Natural killer cell (primary cell): ENCODE measurements around the gene ZNF672. TPM values are rescaled to one million over a fixed set of nuclear protein-coding genes. Genes with fewer than 3 reads are reported as not detected.
A peak's percentile ranks its signal among the peaks of the same experiment; 100 is the strongest.

ENCODE experiments used
- ATAC-seq, 3 donors: fragments of 150-1000 bp in 2 of 3; fragments of 200-7000 bp in 1 of 3; cut with Tn5 transposase; 1 replicate in 1 of 3; 2 replicates in 2 of 3; pipeline ENCODE4 v1.10.0; 2021; ENCODE audit warnings: mild to moderate bottlenecking in 2 of 3, moderate library complexity in 2 of 3
- DNase-seq, 2 donors: peaks; one replicate each; pipeline versions ENCODE4 v3.0.0 to v3.0.0-alpha.2; 2013 to 2021; ENCODE audit warnings: mixed read lengths in 1 of 2
- H3K27ac ChIP-seq: one replicate; pipeline ENCODE4 v1.5.1; 2013; ENCODE audit warnings: mild to moderate bottlenecking, low read length
- H3K27me3 ChIP-seq: one replicate; pipeline ENCODE4 v1.6.1; 2013; ENCODE audit warnings: low read length; ENCODE audit not compliant: control insufficient read depth, insufficient read depth
- H3K36me3 ChIP-seq: one replicate; pipeline ENCODE4 v1.6.1; 2013; ENCODE audit warnings: low read length; ENCODE audit not compliant: control insufficient read depth, insufficient read depth
- H3K4me1 ChIP-seq: one replicate; pipeline ENCODE4 v1.6.1; 2013; ENCODE audit warnings: low read length; ENCODE audit not compliant: control insufficient read depth, insufficient read depth
- H3K4me3 ChIP-seq: one replicate; pipeline ENCODE4 v1.5.1; 2013; ENCODE audit warnings: low read length
- H3K9me3 ChIP-seq: one replicate; pipeline ENCODE4 v1.6.1; 2013; ENCODE audit warnings: low read length; ENCODE audit not compliant: control insufficient read depth, insufficient read depth
- H3K27ac Mint-ChIP-seq, 2 donors: one replicate each; pipeline ENCODE4 v1.8.0; 2022; ENCODE audit warnings: mild to moderate bottlenecking in 2 of 2, mixed read lengths in 2 of 2, moderate library complexity in 1 of 2
- H3K27me3 Mint-ChIP-seq, 2 donors: one replicate each; pipeline ENCODE4 v1.8.0; 2022; ENCODE audit warnings: low read depth in 2 of 2, mixed read lengths in 2 of 2
- H3K36me3 Mint-ChIP-seq: one replicate; pipeline ENCODE4 v1.8.0; 2022; ENCODE audit warnings: mixed read lengths
- H3K4me1 Mint-ChIP-seq, 2 donors: one replicate each; pipeline ENCODE4 v1.8.0; 2022; ENCODE audit warnings: mixed read lengths in 2 of 2
- H3K4me3 Mint-ChIP-seq: one replicate; pipeline ENCODE4 v1.8.0; 2022; ENCODE audit warnings: mild to moderate bottlenecking, moderate library complexity, mixed read lengths
- H3K9me3 Mint-ChIP-seq, 2 donors: one replicate each; pipeline ENCODE4 v1.8.0; 2022; ENCODE audit warnings: mixed read lengths in 2 of 2
- WGBS: methylation state at CpG from one replicate; pipeline ENCODE4 v1.1.7; 2013; ENCODE audit warnings: missing lambda C conversion rate; ENCODE audit not compliant: insufficient coverage; 5-methylcytosine and 5-hydroxymethylcytosine counted together
- intact Hi-C: fragments of 100-400 bp; cut with micrococcal nuclease; formaldehyde crosslinking; loops from one replicate; pipeline ENCODE4 v1.14.2; 2022
- total RNA-seq, 4 donors: library from RNA; stranded (reverse); fragments of 120-200 nt in 1 of 4; gene quantifications; one replicate each; pipeline versions ENCODE4 v1.2.3 to v1.2.4, GENCODE V29; 2013 to 2022
- TF ChIP-seq, protein P1 (sequence below): fragments of 200-600 bp; IDR thresholded peaks from one replicate; pipeline ENCODE4 v1.8.0; 2022; ENCODE audit warnings: antibody characterized with exemption

ZNF672 gene
- total RNA-seq, 3 donors from 2014 or later (not counting 1 experiment from before 2014, with no cell fraction given), result 29.0 to 41.8 (median 38.7) TPM

DNA sequence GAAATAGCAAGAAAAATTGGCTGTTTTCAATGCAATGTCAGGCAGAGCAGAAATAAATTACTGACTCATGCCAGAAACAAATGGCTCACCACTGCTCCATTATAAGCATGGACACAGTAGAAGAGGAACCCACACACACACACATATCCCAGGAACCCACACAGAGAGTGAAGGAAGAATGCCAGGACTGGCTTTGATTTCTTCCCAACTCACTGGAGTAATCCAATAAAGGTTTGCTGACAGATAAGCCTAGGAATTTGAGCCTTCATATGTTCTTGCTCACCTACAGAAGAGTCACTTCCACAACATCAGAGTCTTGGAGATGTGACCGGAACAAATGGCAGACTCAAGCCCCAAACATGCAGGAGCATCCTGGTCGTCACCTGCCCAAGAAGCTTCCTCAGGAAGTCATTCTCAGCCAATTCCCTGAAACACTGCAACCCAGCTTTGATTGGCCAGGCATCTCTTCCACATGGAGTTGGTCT is 14.5 kb upstream of the ZNF672 start:
- intact Hi-C loops, result no loop called here
- Histone ChIP-seq H3K4me3 (no peak overlapping the region), H3K27ac (no peak overlapping the region), H3K27me3 (no peaks in the 10 kb centered on the region), H3K9me3 (no peaks in the 10 kb centered on the region), H3K36me3 (peaks cover 23% of the 10 kb centered on the region), H3K4me1 (peaks cover 55% of the 10 kb centered on the region)
- H3K27ac Mint-ChIP-seq, result peak overlapping the region; percentile 96
- no peaks in the 10 kb centered on the region for H3K9me3 Mint-ChIP-seq
- DNase-seq (no peak), ATAC-seq (no peak)
- no peaks in the 10 kb centered on the region for H3K36me3 Mint-ChIP-seq
- peaks cover 56 to 75% of the 10 kb centered on the region in 2 donors for H3K4me1 Mint-ChIP-seq
- no peaks in the 10 kb centered on the region for H3K27me3 Mint-ChIP-seq
- TF ChIP-seq, protein P1, sequence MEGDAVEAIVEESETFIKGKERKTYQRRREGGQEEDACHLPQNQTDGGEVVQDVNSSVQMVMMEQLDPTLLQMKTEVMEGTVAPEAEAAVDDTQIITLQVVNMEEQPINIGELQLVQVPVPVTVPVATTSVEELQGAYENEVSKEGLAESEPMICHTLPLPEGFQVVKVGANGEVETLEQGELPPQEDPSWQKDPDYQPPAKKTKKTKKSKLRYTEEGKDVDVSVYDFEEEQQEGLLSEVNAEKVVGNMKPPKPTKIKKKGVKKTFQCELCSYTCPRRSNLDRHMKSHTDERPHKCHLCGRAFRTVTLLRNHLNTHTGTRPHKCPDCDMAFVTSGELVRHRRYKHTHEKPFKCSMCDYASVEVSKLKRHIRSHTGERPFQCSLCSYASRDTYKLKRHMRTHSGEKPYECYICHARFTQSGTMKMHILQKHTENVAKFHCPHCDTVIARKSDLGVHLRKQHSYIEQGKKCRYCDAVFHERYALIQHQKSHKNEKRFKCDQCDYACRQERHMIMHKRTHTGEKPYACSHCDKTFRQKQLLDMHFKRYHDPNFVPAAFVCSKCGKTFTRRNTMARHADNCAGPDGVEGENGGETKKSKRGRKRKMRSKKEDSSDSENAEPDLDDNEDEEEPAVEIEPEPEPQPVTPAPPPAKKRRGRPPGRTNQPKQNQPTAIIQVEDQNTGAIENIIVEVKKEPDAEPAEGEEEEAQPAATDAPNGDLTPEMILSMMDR, result no peak
- WGBS, result 94% methylated on average over 2 of the region's 2 CpGs
- H3K4me3 Mint-ChIP-seq, result peak overlapping the region; percentile 96

DNA sequence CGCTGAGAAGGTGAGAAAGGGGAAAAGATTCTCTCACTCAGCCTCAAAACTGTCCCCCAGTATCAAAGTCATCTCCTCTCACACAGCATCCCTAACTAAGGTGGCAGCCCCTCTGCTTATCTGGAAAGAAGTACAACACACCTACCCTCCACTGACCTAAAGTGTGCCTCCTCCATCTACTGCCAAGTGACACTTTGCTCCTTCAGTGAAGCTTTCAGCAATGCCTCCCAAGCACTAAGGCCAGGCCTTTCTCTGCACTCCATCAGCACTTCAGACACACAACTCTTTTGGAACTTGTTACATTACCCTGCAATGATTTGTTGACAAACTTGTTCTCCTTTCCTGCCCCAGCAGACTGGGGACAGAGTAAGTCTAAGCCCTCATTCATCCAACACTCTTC is 13.7 kb upstream of the ZNF672 start:
- H3K4me3 Mint-ChIP-seq, result peak overlapping the region; percentile 96
- no peaks in the 10 kb centered on the region for H3K27me3 Mint-ChIP-seq
- TF ChIP-seq, protein P1, result no peak
- peaks cover 56 to 68% of the 10 kb centered on the region in 2 donors for H3K4me1 Mint-ChIP-seq
- H3K27ac Mint-ChIP-seq, result peak overlapping the region; percentile 96
- WGBS, result no CpG with 5 or more reads among the region's 1 CpG
- H3K36me3 Mint-ChIP-seq, result no peaks in the 10 kb centered on the region
- intact Hi-C loops, result no loop called here
- Histone ChIP-seq H3K9me3 (no peaks in the 10 kb centered on the region), H3K27ac (no peak overlapping the region), H3K4me1 (peaks cover 47% of the 10 kb centered on the region), H3K27me3 (no peaks in the 10 kb centered on the region), H3K36me3 (peaks cover 23% of the 10 kb centered on the region), H3K4me3 (no peak overlapping the region)
- no peak for ATAC-seq
- no peaks in the 10 kb centered on the region for H3K9me3 Mint-ChIP-seq
- no peak for DNase-seq

DNA sequence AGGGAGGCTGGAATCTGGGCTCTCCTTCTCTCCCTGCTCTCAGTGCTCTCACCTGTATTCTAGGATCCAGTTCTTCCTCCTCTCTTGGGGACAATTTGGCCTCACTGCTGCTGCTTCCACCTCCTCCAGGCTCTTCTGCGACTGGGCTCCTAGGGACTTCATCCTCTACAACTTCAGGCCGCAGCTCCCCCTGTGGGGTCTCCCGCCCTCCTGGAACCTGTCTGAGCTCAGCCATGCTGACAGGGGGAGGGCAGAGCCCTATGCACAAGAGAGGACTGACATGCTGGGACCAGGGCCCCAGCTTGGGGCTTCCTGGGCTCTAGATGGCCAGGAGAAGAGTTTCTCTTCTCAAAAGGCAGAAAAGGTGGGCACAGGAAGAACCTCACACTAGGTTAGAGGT is 13.3 kb upstream of the ZNF672 start:
- no peaks in the 10 kb centered on the region for H3K27me3 Mint-ChIP-seq
- intact Hi-C loops, result no loop called here
- Histone ChIP-seq H3K4me3 (no peak overlapping the region), H3K4me1 (peaks cover 46% of the 10 kb centered on the region), H3K36me3 (peaks cover 23% of the 10 kb centered on the region), H3K27ac (peak overlapping the region; percentile 20), H3K9me3 (no peaks in the 10 kb centered on the region), H3K27me3 (no peaks in the 10 kb centered on the region)
- peaks cover 56 to 68% of the 10 kb centered on the region in 2 donors for H3K4me1 Mint-ChIP-seq
- H3K27ac Mint-ChIP-seq, result peak overlapping the region; percentile 96
- no peaks in the 10 kb centered on the region for H3K36me3 Mint-ChIP-seq
- peak overlapping the region; percentile 96 for H3K4me3 Mint-ChIP-seq
- DNase-seq (no peak), ATAC-seq (no peak)
- H3K9me3 Mint-ChIP-seq, result no peaks in the 10 kb centered on the region
- WGBS, result 92% methylated on average over 3 of the region's 3 CpGs
- TF ChIP-seq, protein P1, result no peak

DNA sequence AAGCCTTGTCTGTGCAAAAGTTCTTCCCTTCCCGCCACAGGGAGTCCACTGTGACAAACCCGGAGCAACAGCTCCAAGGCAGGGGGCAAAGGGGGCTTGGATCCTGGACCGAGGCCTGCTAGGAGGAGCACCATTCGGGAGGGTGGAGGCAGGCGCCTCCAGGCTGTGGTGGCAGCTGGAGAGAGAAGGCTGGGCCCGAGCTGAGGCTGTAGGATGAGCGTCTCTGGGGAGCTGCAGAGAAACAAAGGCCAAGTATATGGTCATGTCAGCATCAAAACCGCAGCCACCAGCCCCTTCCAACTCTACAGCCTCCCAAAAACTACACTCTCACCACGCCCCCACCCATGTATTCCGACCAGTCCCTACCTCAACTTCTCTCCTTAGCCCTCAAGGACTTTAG is 12.9 kb upstream of the ZNF672 start:
- Mint-ChIP-seq H3K4me3 (peak overlapping the region; percentile 96), H3K9me3 (no peaks in the 10 kb centered on the region), H3K4me1 (peaks cover 56 to 65% of the 10 kb centered on the region in 2 donors), H3K27ac (peak overlapping the region; percentile 96), H3K27me3 (no peaks in the 10 kb centered on the region), H3K36me3 (no peaks in the 10 kb centered on the region)
- H3K4me1 ChIP-seq, result peaks cover 46% of the 10 kb centered on the region
- intact Hi-C loops, result no loop called here
- H3K4me3 ChIP-seq, result peak overlapping the region; percentile 93
- H3K9me3 ChIP-seq, result no peaks in the 10 kb centered on the region
- peak overlapping the region; percentile 99 for H3K27ac ChIP-seq
- ATAC-seq, result no peak
- DNase-seq, result no peak
- 52% methylated on average over 10 of the region's 10 CpGs for WGBS
- TF ChIP-seq, protein P1, result no peak
- H3K27me3 ChIP-seq, result no peaks in the 10 kb centered on the region
- peaks cover 20% of the 10 kb centered on the region for H3K36me3 ChIP-seq
